A549 (cell line): ENCODE measurements around the gene OR10G2. TPM values are rescaled to one million over a fixed set of nuclear protein-coding genes. Genes with fewer than 3 reads are reported as not detected.
A peak's percentile ranks its signal among the peaks of the same experiment; 100 is the strongest.

Experiments
- ATAC-seq, 2 experiments: fragments of 200-7000 bp in 1 of 2; fragments of >200 bp in 1 of 2; cut with Nextera tagmentation in 1 of 2; cut with Tn5 transposase in 1 of 2; 3 replicates each; pipeline versions ENCODE4 v1.8.0 to v1.9.1; 2018 to 2020; ENCODE audit warnings: mild to moderate bottlenecking in 1 of 2, moderate library complexity in 1 of 2
- CTCF ChIA-PET: fragments of 300-600 bp; sonication (Branson Sonifier 250); formaldehyde crosslinking; extraction: SDS; loops from one replicate; lab custom pipeline; 2021; ENCODE audit warnings: antibody characterized with exemption, inconsistent platforms; lab: Yijun Ruan, JAX
- POLR2A ChIA-PET: fragments of 350-600 bp; formaldehyde crosslinking; extraction: SDS; loops from one replicate; lab custom pipeline; 2021; ENCODE audit warnings: antibody characterized with exemption, inconsistent platforms; lab: Yijun Ruan, JAX
- DNase-seq, 2 experiments: peaks; one replicate each; pipeline versions ENCODE4 v3.0.0 to v3.0.0-alpha.2; 2011 to 2016; ENCODE audit warnings: low read depth in 1 of 2, low spot score in 1 of 2
- FAIRE-seq: peaks from 2 replicates; lab custom pipeline; 2011; peaks lifted over from hg19 to GRCh38; lab: Jason Lieb, UNC
- H3K27ac ChIP-seq, 2 experiments: fragments of >200 bp; sonication (Bioruptor Twin); formaldehyde crosslinking; 3 replicates each; pipeline ENCODE4 v1.5.1; 2016 to 2017
- H3K4me1 ChIP-seq: fragments of >200 bp; sonication (Bioruptor Twin); formaldehyde crosslinking; 3 replicates; pipeline ENCODE4 v1.6.1; 2016
- H3K4me2 ChIP-seq: fragments of >200 bp; sonication (Bioruptor Twin); formaldehyde crosslinking; 3 replicates; pipeline ENCODE4 v1.6.1; 2016
- H3K4me3 ChIP-seq: fragments of >200 bp; sonication (Bioruptor Twin); formaldehyde crosslinking; 3 replicates; pipeline ENCODE4 v1.5.1; 2016
- H3K9me3 ChIP-seq: fragments of >200 bp; sonication (Bioruptor Twin); formaldehyde crosslinking; 3 replicates; pipeline ENCODE4 v1.6.1; 2016
- CBX2 ChIP-seq: fragments of 200-600 bp; sonication (generic); IDR thresholded peaks from 2 replicates; pipeline ENCODE4 v1.6.1; 2016; ENCODE audit warnings: low read depth, mild to moderate bottlenecking, borderline replicate concordance
- FOSL2 ChIP-seq, 2 experiments: fragments of 450-650 bp in 1 of 2; fragments of >200 bp in 1 of 2; sonication (Bioruptor Twin) in 1 of 2; formaldehyde crosslinking; IDR thresholded peaks; 2 replicates each; pipeline versions ENCODE4 v1.5.0 to v1.6.1; 2016 to 2020; ENCODE audit warnings: mild to moderate bottlenecking in 1 of 2, moderate library complexity in 1 of 2
- HOXB13 ChIP-seq: fragments of 250-450 bp; sonication (Bioruptor Pico); IDR thresholded peaks from 2 replicates; pipeline ENCODE4 v1.5.0; 2020; ENCODE audit warnings: low read depth, mild to moderate bottlenecking, moderate library complexity
- JUN ChIP-seq, 2 experiments: fragments of >200 bp; sonication (Bioruptor Twin); formaldehyde crosslinking; IDR thresholded peaks; 2 replicates in 1 of 2; 3 replicates in 1 of 2; pipeline ENCODE4 v1.6.1; 2016 to 2017
- KDM5A ChIP-seq: fragments of 200-600 bp; sonication (generic); IDR thresholded peaks from 2 replicates; pipeline ENCODE4 v1.6.1; 2016; ENCODE audit warnings: antibody characterized with exemption, mild to moderate bottlenecking
- MAFK ChIP-seq: fragments of 450-650 bp; IDR thresholded peaks from 2 replicates; pipeline ENCODE4 v1.6.1; 2014; ENCODE audit not compliant: partially characterized antibody
- NPAS2 ChIP-seq: fragments of 250-450 bp; sonication (Bioruptor Pico); IDR thresholded peaks from 2 replicates; pipeline ENCODE4 v1.8.0; 2022; ENCODE audit warnings: mild to moderate bottlenecking, moderate library complexity, borderline replicate concordance
- RFX5 ChIP-seq: fragments of 450-650 bp; IDR thresholded peaks from 2 replicates; pipeline ENCODE4 v1.7.1; 2014; ENCODE audit warnings: antibody characterized with exemption, mild to moderate bottlenecking, moderate library complexity
- SREBF2 ChIP-seq: fragments of 450-650 bp; IDR thresholded peaks from 2 replicates; pipeline ENCODE4 v1.6.1; 2014; ENCODE audit warnings: mild to moderate bottlenecking, moderate library complexity
- TFCP2L1 ChIP-seq: fragments of 250-450 bp; sonication (Bioruptor Pico); IDR thresholded peaks from 2 replicates; pipeline ENCODE4 v1.5.0; 2021; ENCODE audit warnings: mild to moderate bottlenecking
- WGBS: methylation state at CpG from one replicate; pipeline ENCODE4 v1.1.6; 2017; ENCODE audit errors: missing lambda C conversion rate; 5-methylcytosine and 5-hydroxymethylcytosine counted together
- polyA minus RNA-seq: library from RNA; depleted of rRNA, polyadenylated mRNA; stranded (reverse); fragments of >200 nt; gene quantifications from 2 replicates; pipeline ENCODE4 v1.2.3, GENCODE V29; 2011; rRNA and poly(A)+ RNA removed
- polyA plus RNA-seq, 4 experiments: library from polyadenylated mRNA; depleted of rRNA in 3 of 4; stranded (reverse); fragments of >200 nt; fragmentation: RNase III in 1 of 4; extraction: RNeasy Plus Mini Kit Qiagen cat#74134 plus additional on column Dnase treatment in 1 of 4; gene quantifications; 2 replicates in 3 of 4; 3 replicates in 1 of 4; pipeline ENCODE4 v1.2.3, GENCODE V29; 2011 to 2017
- TF ChIP-seq, protein P1 (sequence below): fragments of 150-350 bp; IDR thresholded peaks from 2 replicates; pipeline ENCODE4 v1.6.1; 2014; ENCODE audit warnings: low read depth, mild to moderate bottlenecking, low read length
- TF ChIP-seq, protein P2 (sequence below): fragments of 250-450 bp; sonication (Bioruptor Pico); IDR thresholded peaks from 2 replicates; pipeline ENCODE4 v1.5.0; 2020; ENCODE audit warnings: low read depth, mild to moderate bottlenecking, moderate library complexity
- TF ChIP-seq, protein P3 (sequence below): fragments of 250-450 bp; sonication (Bioruptor Pico); IDR thresholded peaks from 2 replicates; pipeline ENCODE4 v1.5.0; 2021; ENCODE audit warnings: mild to moderate bottlenecking, moderate library complexity, borderline replicate concordance
- TF ChIP-seq, protein P4 (sequence below): fragments of >200 bp; sonication (Bioruptor Twin); formaldehyde crosslinking; IDR thresholded peaks from 2 replicates; pipeline ENCODE4 v1.6.1; 2016

OR10G2 gene, protein sequence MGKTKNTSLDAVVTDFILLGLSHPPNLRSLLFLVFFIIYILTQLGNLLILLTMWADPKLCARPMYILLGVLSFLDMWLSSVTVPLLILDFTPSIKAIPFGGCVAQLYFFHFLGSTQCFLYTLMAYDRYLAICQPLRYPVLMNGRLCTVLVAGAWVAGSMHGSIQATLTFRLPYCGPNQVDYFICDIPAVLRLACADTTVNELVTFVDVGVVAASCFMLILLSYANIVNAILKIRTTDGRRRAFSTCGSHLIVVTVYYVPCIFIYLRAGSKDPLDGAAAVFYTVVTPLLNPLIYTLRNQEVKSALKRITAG
- polyA plus RNA-seq (2011; rRNA removed) (not detected in 2 replicates), polyA plus RNA-seq (2017; fragmentation: RNase III; extraction: RNeasy Plus Mini Kit Qiagen cat#74134 plus additional on column Dnase treatment) (not detected in 3 replicates), polyA minus RNA-seq (not detected in 2 replicates)
- polyA plus RNA-seq (2012; cell fraction: cytosol; rRNA removed) = not detected in 2 replicates
- not detected in 2 replicates for polyA plus RNA-seq (2012; cell fraction: nucleus; rRNA removed)

DNA sequence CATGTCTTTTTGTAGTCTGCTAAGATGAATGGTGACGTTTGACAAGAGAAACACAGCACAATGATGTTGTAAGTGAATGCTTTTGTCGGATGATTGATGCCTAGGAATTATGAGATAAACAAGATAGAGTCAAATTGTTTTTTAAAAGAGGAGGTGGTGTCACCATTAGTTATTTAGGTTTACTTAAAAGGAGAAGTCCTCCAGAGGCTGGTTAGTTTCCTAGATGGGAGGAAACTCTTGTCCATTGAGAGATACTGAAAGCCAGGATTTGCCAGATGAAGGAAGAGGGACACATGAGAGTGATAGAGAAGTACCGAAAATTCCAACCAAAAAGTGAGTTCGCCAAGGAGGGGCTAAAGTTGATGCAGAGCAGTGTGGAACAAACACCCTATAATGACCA lies at the start of gene OR10G2:
Gene OR10G2, minus strand, starts transcription at position 101 of the 400 bp plus-strand sequence. Its CDS starts 98 bp downstream, at position 3.
- H3K9me3 ChIP-seq = 0 out of 3 replicates have a peak, but pooled peaks cover 3% of the 10 kb centered on the region
- ATAC-seq (no peak), FAIRE-seq (no peak), DNase-seq (no peak)
- H3K27ac ChIP-seq = no peak within 1 kb of the TSS
- WGBS = 13% methylated on average over 4 of the region's 4 CpGs
- no peaks in the 10 kb centered on the region for H3K4me1 ChIP-seq
- ChIA-PET CTCF (no interaction called here), POLR2A (no interaction called here)
- no peak within 1 kb of the TSS for H3K4me2 ChIP-seq
- TF ChIP-seq, protein P1, sequence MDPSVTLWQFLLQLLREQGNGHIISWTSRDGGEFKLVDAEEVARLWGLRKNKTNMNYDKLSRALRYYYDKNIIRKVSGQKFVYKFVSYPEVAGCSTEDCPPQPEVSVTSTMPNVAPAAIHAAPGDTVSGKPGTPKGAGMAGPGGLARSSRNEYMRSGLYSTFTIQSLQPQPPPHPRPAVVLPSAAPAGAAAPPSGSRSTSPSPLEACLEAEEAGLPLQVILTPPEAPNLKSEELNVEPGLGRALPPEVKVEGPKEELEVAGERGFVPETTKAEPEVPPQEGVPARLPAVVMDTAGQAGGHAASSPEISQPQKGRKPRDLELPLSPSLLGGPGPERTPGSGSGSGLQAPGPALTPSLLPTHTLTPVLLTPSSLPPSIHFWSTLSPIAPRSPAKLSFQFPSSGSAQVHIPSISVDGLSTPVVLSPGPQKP = no peak
- TF ChIP-seq, protein P2, sequence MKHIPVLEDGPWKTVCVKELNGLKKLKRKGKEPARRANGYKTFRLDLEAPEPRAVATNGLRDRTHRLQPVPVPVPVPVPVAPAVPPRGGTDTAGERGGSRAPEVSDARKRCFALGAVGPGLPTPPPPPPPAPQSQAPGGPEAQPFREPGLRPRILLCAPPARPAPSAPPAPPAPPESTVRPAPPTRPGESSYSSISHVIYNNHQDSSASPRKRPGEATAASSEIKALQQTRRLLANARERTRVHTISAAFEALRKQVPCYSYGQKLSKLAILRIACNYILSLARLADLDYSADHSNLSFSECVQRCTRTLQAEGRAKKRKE (CRISPR knock-in tag) = no peak
- no peak for TF ChIP-seq SREBF2
- TF ChIP-seq HOXB13 (CRISPR knock-in tag) = no peak
- no peak for TF ChIP-seq CBX2
- TF ChIP-seq, protein P3, sequence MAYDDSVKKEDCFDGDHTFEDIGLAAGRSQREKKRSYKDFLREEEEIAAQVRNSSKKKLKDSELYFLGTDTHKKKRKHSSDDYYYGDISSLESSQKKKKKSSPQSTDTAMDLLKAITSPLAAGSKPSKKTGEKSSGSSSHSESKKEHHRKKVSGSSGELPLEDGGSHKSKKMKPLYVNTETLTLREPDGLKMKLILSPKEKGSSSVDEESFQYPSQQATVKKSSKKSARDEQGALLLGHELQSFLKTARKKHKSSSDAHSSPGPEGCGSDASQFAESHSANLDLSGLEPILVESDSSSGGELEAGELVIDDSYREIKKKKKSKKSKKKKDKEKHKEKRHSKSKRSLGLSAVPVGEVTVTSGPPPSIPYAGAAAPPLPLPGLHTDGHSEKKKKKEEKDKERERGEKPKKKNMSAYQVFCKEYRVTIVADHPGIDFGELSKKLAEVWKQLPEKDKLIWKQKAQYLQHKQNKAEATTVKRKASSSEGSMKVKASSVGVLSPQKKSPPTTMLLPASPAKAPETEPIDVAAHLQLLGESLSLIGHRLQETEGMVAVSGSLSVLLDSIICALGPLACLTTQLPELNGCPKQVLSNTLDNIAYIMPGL (CRISPR knock-in tag) = no peak
- TF ChIP-seq TFCP2L1 (CRISPR knock-in tag) = no peak
- no peak for TF ChIP-seq RFX5
- H3K4me3 ChIP-seq = no peak within 1 kb of the TSS

DNA sequence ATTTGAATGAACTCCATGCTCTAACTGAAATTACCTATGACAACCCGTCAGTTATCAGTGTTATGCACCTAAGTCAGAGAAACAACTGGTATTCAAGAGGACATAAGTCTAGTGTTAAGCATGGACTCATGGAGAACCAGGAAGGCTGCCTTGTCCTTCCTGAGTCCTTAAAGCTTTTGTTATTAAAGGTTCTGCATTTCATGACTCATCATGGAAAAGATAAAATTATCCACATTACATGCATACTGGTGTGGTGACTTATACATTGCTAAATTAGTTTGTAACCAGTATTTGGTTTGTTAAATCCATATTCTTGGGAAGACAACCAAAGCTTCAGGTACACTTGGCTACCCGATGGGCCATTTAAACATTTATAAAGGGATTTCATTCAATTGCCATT lies 45.3 kb upstream of the OR10G2 start:
- no peaks in the 10 kb centered on the region for H3K4me1 ChIP-seq
- FAIRE-seq (no peak), DNase-seq (no peak), ATAC-seq (no peak)
- WGBS = 16% methylated on average over 2 of the region's 2 CpGs
- H3K4me2 ChIP-seq = no peak overlapping the region
- H3K4me3 ChIP-seq = no peak overlapping the region
- H3K27ac ChIP-seq = no peak overlapping the region
- CTCF ChIA-PET = no interaction called here
- POLR2A ChIA-PET = no interaction called here
- H3K9me3 ChIP-seq = no peaks in the 10 kb centered on the region
- TF ChIP-seq FOSL2 (IDR thresholded peaks at IDR 0.05) = no peak
- TF ChIP-seq FOSL2 (CRISPR knock-in tag; IDR thresholded peaks at IDR 0.05) = peak; percentile 13; the same call in 1 of the 2 replicates
- TF ChIP-seq, protein P4, sequence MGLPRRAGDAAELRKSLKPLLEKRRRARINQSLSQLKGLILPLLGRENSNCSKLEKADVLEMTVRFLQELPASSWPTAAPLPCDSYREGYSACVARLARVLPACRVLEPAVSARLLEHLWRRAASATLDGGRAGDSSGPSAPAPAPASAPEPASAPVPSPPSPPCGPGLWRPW = no peak

DNA sequence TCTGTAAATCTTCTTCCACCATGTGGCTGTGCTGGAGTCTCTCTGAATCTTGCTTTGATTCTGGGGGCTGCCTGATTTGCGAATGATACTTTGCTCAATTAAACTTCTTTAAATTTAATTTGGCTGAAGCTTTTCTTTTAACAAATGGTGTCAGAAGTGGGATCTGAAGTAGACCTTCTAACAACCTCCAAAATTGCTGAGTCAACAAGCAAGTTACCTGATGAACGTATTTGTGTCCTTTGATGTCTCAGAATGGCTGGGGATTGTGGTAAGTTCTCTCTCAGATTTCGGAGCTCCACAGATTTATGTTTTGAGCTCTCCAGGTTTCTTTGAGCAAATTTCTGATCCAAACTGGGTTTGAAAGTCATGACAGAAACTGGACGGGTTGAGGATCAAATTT lies 40.8 kb upstream of the OR10G2 start:
- 33% methylated on average over 4 of the region's 4 CpGs for WGBS
- H3K4me1 ChIP-seq = no peaks in the 10 kb centered on the region
- no peak for DNase-seq
- TF ChIP-seq KDM5A (no peak), MAFK (peak; percentile 76)
- TF ChIP-seq, all 56 proteins: peak for 1
- H3K9me3 ChIP-seq = no peaks in the 10 kb centered on the region
- no peak overlapping the region for H3K4me2 ChIP-seq
- H3K27ac ChIP-seq = no peak overlapping the region
- FAIRE-seq (no peak), ATAC-seq (no peak)
- H3K4me3 ChIP-seq = no peak overlapping the region
- CTCF ChIA-PET = interaction anchor here (1.3 kb wide), 1 partner anchor 35 kb away, joined by 3 read pairs; no protein-coding TSS in a partner anchor
- POLR2A ChIA-PET = no interaction called here

DNA sequence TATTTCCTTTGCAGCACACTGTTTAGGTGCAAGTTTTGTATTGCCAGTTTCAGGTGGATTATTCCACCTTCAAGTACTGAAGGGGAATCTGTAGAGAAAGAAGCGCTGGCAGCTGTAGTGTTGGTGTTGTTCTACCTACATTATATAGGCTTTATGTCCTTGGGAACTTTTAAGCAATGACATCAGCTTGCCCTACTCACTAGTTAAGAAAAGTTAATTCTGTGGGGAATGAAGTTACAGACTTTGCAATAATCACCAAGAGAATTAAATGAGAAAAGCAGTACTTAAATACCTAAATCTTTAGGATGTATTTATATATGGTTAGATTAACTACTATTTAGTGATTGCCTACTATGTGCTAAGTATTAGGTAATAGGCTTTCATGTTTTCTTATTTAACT lies 39.0 kb upstream of the OR10G2 start, which contains the start of gene OR4E1:
Gene OR4E1, minus strand, starts transcription at position 101 of the 400 bp plus-strand sequence. CDS start 2,883 bp downstream, outside the sequence.
- FAIRE-seq = no peak

More for the DNA sequence above, 39.0 kb upstream of the OR10G2 start, which contains the start of gene OR4E1:
- Histone ChIP-seq H3K4me3 (no peak within 1 kb of the TSS), H3K9me3 (no peaks in the 10 kb centered on the region), H3K4me1 (no peaks in the 10 kb centered on the region), H3K4me2 (no peak within 1 kb of the TSS)
- CTCF ChIA-PET = interaction anchor here (0.7 kb wide), 1 partner anchor 148 kb away, joined by 6 read pairs; no protein-coding TSS in a partner anchor
- no peak for ATAC-seq
- WGBS = 33% methylated on average over 1 of the region's 1 CpG
- TF ChIP-seq KDM5A (no peak), NPAS2 (no peak), MAFK (no peak), JUN (IDR thresholded peaks at IDR 0.05) (no peak)
- TF ChIP-seq, all 56 proteins: peak for 0
- H3K27ac ChIP-seq = no peak within 1 kb of the TSS
- POLR2A ChIA-PET = no interaction called here
- no peak for DNase-seq
